Naive thymus-derived CD4-positive, alpha-beta T cell (primary cell): Measurements from ENCODE around the gene SLC39A10. TPM values are rescaled to one million over a fixed set of nuclear protein-coding genes. Genes with fewer than 3 reads are reported as not detected.

ENCODE experiments used
- ATAC-seq: fragments of 150-1000 bp; cut with Tn5 transposase; 2 replicates; pipeline ENCODE4 v1.10.0; 2021; ENCODE audit warnings: mild to moderate bottlenecking, moderate library complexity
- CTCF ChIA-PET: fragments of 350-600 bp; sonication (Branson Sonifier 250); formaldehyde crosslinking; loops from one replicate; lab custom pipeline; 2021; ENCODE audit warnings: antibody characterized with exemption; lab: Charles Lee
- POLR2A ChIA-PET: fragments of 350-600 bp; sonication (Branson Sonifier 250); formaldehyde crosslinking; loops from one replicate; lab custom pipeline; 2021; ENCODE audit warnings: antibody characterized with exemption, inconsistent platforms; lab: Charles Lee
- DNase-seq, 9 donors: peaks; one replicate each; pipeline versions ENCODE4 v3.0.0 to v3.0.0-alpha.2; 2020 to 2022; ENCODE audit warnings: mixed read lengths in 1 of 9
- H3K27ac ChIP-seq: one replicate; pipeline ENCODE4 v1.7.0; 2013; ENCODE audit warnings: mild to moderate bottlenecking, low read depth, low read length, moderate library complexity
- H3K27me3 ChIP-seq, 2 donors: one replicate each; pipeline ENCODE4 v1.7.0; 2013; ENCODE audit warnings: low read length in 2 of 2, mild to moderate bottlenecking in 2 of 2, moderate library complexity in 2 of 2; ENCODE audit not compliant: control insufficient read depth in 2 of 2, insufficient read depth in 2 of 2
- H3K36me3 ChIP-seq, 3 experiments: 1 replicate in 2 of 3; 2 replicates in 1 of 3; pipeline ENCODE4 v1.7.0; 2013; ENCODE audit warnings: low read length in 3 of 3, mild to moderate bottlenecking in 3 of 3, moderate library complexity in 1 of 3; ENCODE audit not compliant: insufficient read depth in 3 of 3, control insufficient read depth in 2 of 3
- H3K4me1 ChIP-seq, 2 donors: one replicate each; pipeline ENCODE4 v1.7.0; 2013; ENCODE audit warnings: low read length in 2 of 2, mild to moderate bottlenecking in 2 of 2, moderate library complexity in 1 of 2; ENCODE audit not compliant: control insufficient read depth in 2 of 2, insufficient read depth in 2 of 2
- H3K4me3 ChIP-seq: 2 replicates; pipeline ENCODE4 v1.7.0; 2013; ENCODE audit warnings: mild to moderate bottlenecking, low read length
- H3K9me3 ChIP-seq, 3 experiments: 1 replicate in 2 of 3; 2 replicates in 1 of 3; pipeline ENCODE4 v1.7.0; 2013; ENCODE audit warnings: low read length in 3 of 3; ENCODE audit not compliant: control insufficient read depth in 2 of 3
- H3K27ac Mint-ChIP-seq, 9 donors: one replicate each; pipeline ENCODE4 v1.8.0; 2020 to 2022; ENCODE audit warnings: mixed read lengths in 9 of 9, mild to moderate bottlenecking in 8 of 9, moderate library complexity in 5 of 9, inconsistent platforms in 2 of 9
- H3K27me3 Mint-ChIP-seq, 5 donors: one replicate each; pipeline ENCODE4 v1.8.0; 2021 to 2022; ENCODE audit warnings: mixed read lengths in 5 of 5, mild to moderate bottlenecking in 1 of 5
- H3K36me3 Mint-ChIP-seq, 5 donors: one replicate each; pipeline ENCODE4 v1.8.0; 2020 to 2022; ENCODE audit warnings: mixed read lengths in 5 of 5, mild to moderate bottlenecking in 3 of 5, inconsistent platforms in 1 of 5
- H3K4me1 Mint-ChIP-seq, 7 donors: one replicate each; pipeline ENCODE4 v1.8.0; 2020 to 2022; ENCODE audit warnings: mixed read lengths in 7 of 7, mild to moderate bottlenecking in 3 of 7, inconsistent platforms in 1 of 7
- H3K4me3 Mint-ChIP-seq, 10 donors: one replicate each; pipeline ENCODE4 v1.8.0; 2020 to 2022; ENCODE audit warnings: mild to moderate bottlenecking in 10 of 10, mixed read lengths in 10 of 10, moderate library complexity in 6 of 10, inconsistent platforms in 2 of 10
- H3K9me3 Mint-ChIP-seq, 11 donors: one replicate each; pipeline ENCODE4 v1.8.0; 2020 to 2022; ENCODE audit warnings: mixed read lengths in 11 of 11, mild to moderate bottlenecking in 4 of 11, inconsistent platforms in 1 of 11, moderate library complexity in 1 of 11
- intact Hi-C, 2 donors: fragments of 100-400 bp; cut with micrococcal nuclease; formaldehyde crosslinking; loops; one replicate each; pipeline ENCODE4 v1.15.1; 2023
- polyA plus RNA-seq, 2 donors: library from polyadenylated mRNA; unstranded; fragments of 300-500 nt; fragmentation: Illumina TruSeq; gene quantifications; one replicate each; pipeline ENCODE4 v1.2.3, GENCODE V29; 2021
- total RNA-seq, 6 experiments: library from RNA in 5 of 6; stranded (reverse) in 5 of 6; gene quantifications; 1 replicate in 5 of 6; 2 replicates in 1 of 6; pipeline ENCODE4 v1.2.3 and lab custom pipeline; 2021 to 2026

The SLC39A10 gene
- total and polyA plus RNA-seq, 7 experiments from 2014 or later: 6.6 to 92.9 (median 58.0) TPM

DNA sequence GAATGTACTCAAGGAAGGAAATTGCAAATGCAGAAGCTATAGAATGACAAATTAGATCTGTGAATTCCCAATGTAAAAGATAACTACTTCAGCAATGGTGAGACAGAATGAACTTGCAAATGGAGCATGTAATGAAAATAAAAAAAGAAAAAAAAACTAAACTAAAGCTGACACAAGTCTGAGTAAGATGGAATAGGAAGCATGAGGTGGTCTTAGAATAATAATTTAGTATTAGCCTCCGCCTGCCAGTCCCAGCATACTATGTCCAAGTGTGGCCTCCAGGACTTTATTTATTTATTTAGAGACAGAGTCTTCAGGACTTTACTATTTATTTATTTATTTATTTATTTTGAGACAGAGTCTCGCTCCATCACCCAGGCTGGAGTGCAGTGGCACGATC, 37.4 kb upstream of the SLC39A10 start:
- Histone ChIP-seq H3K4me1 (no peaks in the 10 kb centered on the region), H3K36me3 (no peaks in the 10 kb centered on the region), H3K9me3 (no peaks in the 10 kb centered on the region), H3K4me3 (no peak overlapping the region), H3K27me3 (no peaks in the 10 kb centered on the region), H3K27ac (no peak overlapping the region)
- DNase-seq (no peak), ATAC-seq (no peak)
- peak overlapping the region in 1 of 9 donors; percentile 16 for H3K27ac Mint-ChIP-seq
- POLR2A ChIA-PET: no interaction called here
- intact Hi-C loops: no loop called here
- H3K4me3 Mint-ChIP-seq: no peak overlapping the region
- no peaks in the 10 kb centered on the region for H3K9me3 Mint-ChIP-seq
- H3K27me3 Mint-ChIP-seq: no peaks in the 10 kb centered on the region
- H3K4me1 Mint-ChIP-seq: peaks cover 0 to 13% (median 3%) of the 10 kb centered on the region in 7 donors
- H3K36me3 Mint-ChIP-seq: peaks cover 0 to 6% (median 0%) of the 10 kb centered on the region in 5 donors
- CTCF ChIA-PET: interaction anchor here (1.1 kb wide), 1 partner anchor 43 kb away, joined by 5 read pairs; no protein-coding TSS in a partner anchor

DNA sequence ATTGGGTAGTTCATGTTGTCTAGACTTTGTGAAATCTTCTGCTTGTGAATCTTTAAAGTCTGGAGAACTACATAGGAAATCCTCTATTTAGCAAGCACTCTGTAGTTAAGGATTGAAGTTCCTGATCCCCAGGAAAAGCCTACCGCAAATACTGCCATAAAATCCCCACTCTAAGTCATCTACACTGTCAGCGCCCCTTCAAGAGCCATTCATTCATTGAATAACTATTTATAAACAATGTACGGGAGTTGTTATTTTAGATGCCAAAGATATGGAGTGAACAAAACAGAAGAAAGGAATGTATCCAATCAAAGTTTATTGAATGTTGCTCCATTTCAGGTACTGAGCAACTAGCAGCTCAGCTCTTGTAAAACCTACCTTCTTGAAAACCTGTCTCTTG, 36.5 kb upstream of the SLC39A10 start:
- Histone ChIP-seq H3K27me3 (no peaks in the 10 kb centered on the region), H3K36me3 (no peaks in the 10 kb centered on the region), H3K27ac (no peak overlapping the region), H3K4me1 (no peaks in the 10 kb centered on the region), H3K9me3 (no peaks in the 10 kb centered on the region), H3K4me3 (no peak overlapping the region)
- ATAC-seq (no peak), DNase-seq (no peak)
- Mint-ChIP-seq H3K9me3 (no peaks in the 10 kb centered on the region), H3K27me3 (no peaks in the 10 kb centered on the region), H3K27ac (peak overlapping the region in 1 of 9 donors; percentile 41), H3K4me1 (peaks cover 0 to 11% (median 3%) of the 10 kb centered on the region in 7 donors), H3K4me3 (no peak overlapping the region), H3K36me3 (peaks cover 0 to 6% (median 0%) of the 10 kb centered on the region in 5 donors)
- CTCF ChIA-PET: no interaction called here
- intact Hi-C loops: no loop called here
- POLR2A ChIA-PET: no interaction called here

DNA sequence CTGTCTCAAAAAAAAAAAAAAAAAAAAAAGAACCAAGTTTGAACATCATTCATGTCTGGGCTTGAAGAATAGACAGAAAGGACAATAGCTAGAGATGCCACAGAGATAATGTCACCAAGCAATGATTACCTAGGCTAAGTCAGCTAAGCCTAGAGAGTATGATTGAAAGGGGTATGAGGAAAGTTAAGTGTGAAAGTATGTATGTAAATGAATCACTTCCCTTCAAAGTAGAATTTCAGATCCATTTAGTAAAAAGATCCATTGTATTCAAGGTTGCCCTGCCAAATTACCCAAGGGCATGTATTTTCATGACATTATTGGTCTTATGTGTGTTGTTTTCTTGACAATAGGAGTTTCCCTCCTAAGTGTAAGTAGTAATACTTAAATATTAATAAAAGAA, 34.1 kb upstream of the SLC39A10 start:
- POLR2A ChIA-PET: interaction anchor here (1.1 kb wide), 1 partner anchor 34 kb away, joined by 3 read pairs; the partner anchor contains the start of gene SLC39A10
- H3K4me3 ChIP-seq: no peak overlapping the region
- H3K4me1 ChIP-seq: no peaks in the 10 kb centered on the region
- DNase-seq (no peak), ATAC-seq (no peak)
- Mint-ChIP-seq H3K9me3 (no peaks in the 10 kb centered on the region), H3K27ac (no peak overlapping the region), H3K36me3 (peaks cover 0 to 6% (median 0%) of the 10 kb centered on the region in 5 donors), H3K4me3 (no peak overlapping the region), H3K4me1 (peaks cover 0 to 17% (median 7%) of the 10 kb centered on the region in 7 donors), H3K27me3 (no peaks in the 10 kb centered on the region)
- intact Hi-C loops: no loop called here
- no peaks in the 10 kb centered on the region for H3K9me3 ChIP-seq
- no peak overlapping the region for H3K27ac ChIP-seq
- CTCF ChIA-PET: no interaction called here
- no peaks in the 10 kb centered on the region for H3K27me3 ChIP-seq
- no peaks in the 10 kb centered on the region for H3K36me3 ChIP-seq

DNA sequence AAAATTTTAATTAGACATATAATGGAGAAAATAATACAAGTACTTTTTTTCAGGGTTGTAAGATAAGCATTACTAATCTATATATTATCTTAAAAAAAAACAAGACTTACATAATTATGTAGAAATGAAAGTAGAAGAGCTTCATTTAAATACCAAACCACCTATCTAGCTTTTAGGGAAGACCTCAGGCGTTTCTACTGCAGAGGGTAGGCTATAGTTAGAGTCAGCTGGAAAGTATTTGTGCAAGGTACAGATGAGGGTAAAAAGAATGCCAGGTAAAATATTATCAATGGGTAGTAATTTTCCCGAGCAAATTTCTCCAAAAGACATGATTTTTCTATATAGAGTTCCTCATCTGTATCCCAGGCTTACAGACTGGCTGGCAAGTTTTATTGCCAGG, 30.5 kb upstream of the SLC39A10 start:
- ChIA-PET POLR2A (interaction anchor here (0.6 to 1.6 kb wide), 4 partner anchors 9 to 39 kb away, joined by 3 to 6 read pairs (median 4); partner anchors contain the start of gene SLC39A10), CTCF (interaction anchor here (0.6 to 1.2 kb wide), 2 partner anchors 30 to 55 kb away, joined by 3 to 4 read pairs; partner anchors contain the start of gene SLC39A10)
- ATAC-seq (no peak), DNase-seq (no peak)
- H3K36me3 ChIP-seq: no peaks in the 10 kb centered on the region
- Mint-ChIP-seq H3K4me3 (no peak overlapping the region), H3K36me3 (peaks cover 0 to 9% (median 0%) of the 10 kb centered on the region in 5 donors), H3K4me1 (peaks cover 4 to 14% (median 6%) of the 10 kb centered on the region in 7 donors), H3K27me3 (no peaks in the 10 kb centered on the region), H3K27ac (peak overlapping the region in 1 of 9 donors; percentile 19), H3K9me3 (peaks cover 0 to 5% (median 0%) of the 10 kb centered on the region in 11 donors)
- H3K27me3 ChIP-seq: no peaks in the 10 kb centered on the region
- no peaks in the 10 kb centered on the region for H3K9me3 ChIP-seq
- intact Hi-C loops: loop anchor here in 1 of 2 donors (5.0 kb wide), 1 partner anchor 34 kb away; no protein-coding TSS in a partner anchor
- no peak overlapping the region for H3K27ac ChIP-seq
- H3K4me3 ChIP-seq: no peak overlapping the region
- no peaks in the 10 kb centered on the region for H3K4me1 ChIP-seq

DNA sequence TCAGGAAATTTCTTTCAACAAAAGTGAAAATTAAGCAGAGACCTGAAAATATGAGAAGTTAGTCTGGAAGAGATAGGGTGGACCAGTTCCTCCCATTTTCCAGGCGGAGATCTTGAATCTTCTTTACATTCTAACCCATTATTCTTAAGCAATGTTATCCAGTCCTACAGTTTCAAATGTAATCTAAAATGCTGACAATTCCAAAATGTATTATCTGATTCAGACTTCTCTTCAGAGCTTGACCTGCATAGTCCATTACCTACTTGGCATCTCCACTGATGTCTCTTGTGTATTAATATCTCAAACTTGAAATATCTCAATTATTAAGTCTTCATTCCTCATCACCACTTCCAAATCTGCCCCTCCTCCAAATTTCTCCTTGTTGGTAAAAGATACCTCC, 28.4 kb upstream of the SLC39A10 start:
- ATAC-seq: no peak
- no peaks in the 10 kb centered on the region for H3K4me1 ChIP-seq
- ChIA-PET POLR2A (interaction anchor here (0.6 kb wide), 1 partner anchor 67 kb away, joined by 3 read pairs; no protein-coding TSS in a partner anchor), CTCF (no interaction called here)
- Mint-ChIP-seq H3K27me3 (no peaks in the 10 kb centered on the region), H3K4me1 (peaks cover 4 to 23% (median 16%) of the 10 kb centered on the region in 7 donors), H3K27ac (no peak overlapping the region), H3K9me3 (peaks cover 0 to 5% (median 0%) of the 10 kb centered on the region in 11 donors), H3K36me3 (peaks cover 0 to 5% (median 0%) of the 10 kb centered on the region in 5 donors), H3K4me3 (no peak overlapping the region)
- intact Hi-C loops: loop anchor here in 1 of 2 donors (5.0 kb wide), 1 partner anchor 36 kb away; no protein-coding TSS in a partner anchor
- DNase-seq: no peak
- no peak overlapping the region for H3K4me3 ChIP-seq
- no peak overlapping the region for H3K27ac ChIP-seq
- H3K36me3 ChIP-seq: no peaks in the 10 kb centered on the region
- no peaks in the 10 kb centered on the region for H3K9me3 ChIP-seq
- H3K27me3 ChIP-seq: no peaks in the 10 kb centered on the region

DNA sequence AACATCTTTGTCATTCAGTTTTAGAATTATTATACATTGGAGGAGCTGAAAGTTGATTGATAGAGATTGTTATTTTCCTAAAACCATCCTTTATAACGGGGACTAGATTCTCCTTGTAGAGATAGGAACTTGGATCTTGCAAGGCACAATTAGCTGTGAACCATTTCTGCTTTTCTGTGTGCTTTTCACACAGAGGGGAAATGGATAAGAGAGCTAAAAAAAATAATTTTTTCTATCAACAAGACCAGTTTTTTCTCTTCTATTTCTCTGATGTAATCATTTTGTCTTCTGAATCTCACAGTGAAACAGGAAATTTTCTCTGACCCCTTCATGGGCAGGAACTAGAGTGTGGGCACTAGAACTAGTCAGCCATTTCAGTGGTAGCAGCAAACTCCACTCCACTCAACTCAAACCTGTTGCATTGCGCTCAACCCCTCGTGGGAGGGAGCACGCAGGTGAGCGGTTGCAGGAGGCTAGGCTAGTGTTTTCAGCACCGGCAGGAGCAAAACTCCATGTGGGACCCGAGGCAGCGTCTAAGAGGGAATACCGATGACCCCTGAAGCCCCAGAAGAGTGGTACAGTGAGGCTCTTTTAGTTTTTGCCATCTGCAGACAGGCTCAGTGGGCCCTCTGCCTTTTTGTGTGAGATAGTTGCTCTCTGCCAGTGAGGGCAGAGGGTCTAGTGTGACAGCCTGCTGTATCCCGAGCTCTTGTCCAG, 24.0 kb upstream of the SLC39A10 start:
- POLR2A ChIA-PET: no interaction called here
- Mint-ChIP-seq H3K4me1 (peaks cover 1 to 28% (median 17%) of the 10 kb centered on the region in 7 donors), H3K27ac (peak overlapping the region in 3 of 9 donors; percentile 36 to 81 (median 48)), H3K27me3 (no peaks in the 10 kb centered on the region), H3K4me3 (peak overlapping the region in 3 of 10 donors; percentile 19 to 50 (median 40)), H3K36me3 (peaks cover 0 to 11% (median 0%) of the 10 kb centered on the region in 5 donors), H3K9me3 (peaks cover 0 to 6% (median 1%) of the 10 kb centered on the region in 11 donors)
- Histone ChIP-seq H3K27me3 (no peaks in the 10 kb centered on the region), H3K36me3 (no peaks in the 10 kb centered on the region), H3K9me3 (no peaks in the 10 kb centered on the region), H3K4me1 (no peaks in the 10 kb centered on the region), H3K4me3 (no peak overlapping the region), H3K27ac (no peak overlapping the region)
- no peak for DNase-seq
- ATAC-seq: no peak
- CTCF ChIA-PET: no interaction called here
- intact Hi-C loops: loop anchor here in 1 of 2 donors (2.0 kb wide), 1 partner anchor 16 kb away; no protein-coding TSS in a partner anchor
